Endometrium (tissue), 2 donors: ENCODE measurements around the gene RSL24D1.
"Not testable (repeated sequence)": the region's sequence is repeated elsewhere in the genome, so short reads cannot be mapped to it uniquely, and the experiment has no call there.

Experiments
- FAIRE-seq: peaks from 2 replicates; lab custom pipeline; 2012; peaks lifted over from hg19 to GRCh38; lab: Jason Lieb, UNC
- donor health status: control.
- donor health status: control.

RSL24D1 gene

DNA sequence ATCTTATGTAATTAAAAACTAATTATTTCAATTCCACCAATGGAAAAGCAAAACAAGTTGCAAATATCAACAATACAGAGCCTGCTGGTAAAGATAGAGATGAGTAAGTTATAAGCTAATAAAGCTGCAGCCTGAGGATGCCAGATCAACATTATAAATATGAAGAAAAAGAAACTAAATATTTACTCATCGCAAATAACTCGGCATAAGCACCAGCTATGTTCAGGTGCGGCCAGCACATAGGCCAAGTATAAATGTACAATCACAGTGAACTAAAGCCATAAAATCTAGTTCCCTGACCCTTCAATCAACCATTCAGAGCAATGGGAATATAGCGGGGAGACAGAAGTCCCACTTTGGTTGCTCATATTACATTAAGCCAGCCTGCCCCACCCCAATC lies 7.7 kb upstream of the RSL24D1 start:
- no peak for FAIRE-seq

DNA sequence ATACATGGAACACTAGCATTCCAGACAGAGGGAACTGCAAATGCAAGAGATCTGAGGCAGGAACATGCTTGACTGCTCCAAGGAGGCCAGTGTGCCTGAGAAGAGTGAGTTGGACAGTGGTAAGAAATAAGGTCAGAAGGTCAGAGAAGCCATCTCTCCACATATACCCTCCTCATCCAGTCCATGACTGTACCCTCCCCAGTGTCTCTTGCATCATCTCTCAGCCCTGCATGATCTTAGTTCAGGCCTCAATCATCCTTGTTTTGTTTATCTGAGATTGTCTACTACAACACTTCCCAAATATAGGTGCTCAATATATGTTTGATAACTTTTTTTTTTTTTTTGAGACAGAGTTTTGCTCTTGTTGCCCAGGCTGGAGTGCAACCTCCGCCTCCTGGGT lies 5.5 kb upstream of the RSL24D1 start:
- no peak for FAIRE-seq

DNA sequence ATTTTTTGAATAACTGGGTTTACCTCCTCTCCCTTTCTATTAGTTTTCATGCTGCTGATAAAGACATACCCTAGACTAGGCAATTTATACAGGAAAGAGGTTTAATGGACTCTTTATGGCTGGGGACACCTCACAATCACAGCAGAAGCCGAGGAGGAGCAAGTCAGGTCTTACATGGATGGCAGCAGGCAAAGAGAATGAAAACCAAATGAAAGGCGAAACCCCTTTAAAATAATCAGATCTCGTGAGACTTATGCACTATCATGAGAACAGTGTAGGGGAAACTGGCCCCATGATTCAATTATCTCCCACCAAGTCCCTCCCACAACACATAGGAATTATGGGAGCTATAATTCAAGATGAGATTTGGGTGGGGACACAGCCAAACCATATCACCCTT lies 2.0 kb upstream of the RSL24D1 start:
- no peak for FAIRE-seq

DNA sequence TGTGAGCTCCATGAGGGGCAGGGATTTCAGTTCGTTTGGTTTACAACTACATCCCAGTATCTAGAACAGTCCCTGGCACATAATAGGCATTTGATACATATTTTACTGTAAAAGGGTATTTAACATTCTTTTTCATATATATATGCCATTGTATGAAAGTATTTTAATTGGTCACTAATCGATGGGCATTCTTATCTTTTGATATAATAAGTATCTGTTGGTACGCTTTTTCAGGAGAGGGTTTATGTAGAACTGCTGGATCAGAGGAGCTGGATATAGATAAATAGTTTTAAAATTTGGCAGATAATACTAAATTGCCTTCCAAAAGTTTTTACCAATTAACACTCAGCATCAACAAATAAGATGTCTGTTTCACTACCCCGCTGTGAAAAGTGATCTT lies 978 bp upstream of the RSL24D1 start:
- FAIRE-seq = no peak

DNA sequence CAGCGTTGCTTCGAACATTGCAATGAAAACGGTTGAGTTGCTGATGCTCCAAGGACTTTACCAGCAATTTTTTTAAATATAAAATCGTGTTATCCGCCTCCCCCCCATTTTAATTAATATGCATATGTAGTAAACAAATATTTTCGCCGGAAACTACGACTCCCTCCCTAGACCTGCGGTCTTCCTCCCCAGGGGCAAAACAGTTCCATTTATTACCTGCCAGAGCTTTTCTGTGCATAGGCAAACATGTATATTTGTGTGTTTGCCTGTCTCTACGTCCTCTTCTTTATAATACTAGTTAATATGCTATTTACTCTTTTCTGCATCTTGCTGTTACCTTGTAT lies 593 bp upstream of the RSL24D1 start:
- FAIRE-seq = no peak

DNA sequence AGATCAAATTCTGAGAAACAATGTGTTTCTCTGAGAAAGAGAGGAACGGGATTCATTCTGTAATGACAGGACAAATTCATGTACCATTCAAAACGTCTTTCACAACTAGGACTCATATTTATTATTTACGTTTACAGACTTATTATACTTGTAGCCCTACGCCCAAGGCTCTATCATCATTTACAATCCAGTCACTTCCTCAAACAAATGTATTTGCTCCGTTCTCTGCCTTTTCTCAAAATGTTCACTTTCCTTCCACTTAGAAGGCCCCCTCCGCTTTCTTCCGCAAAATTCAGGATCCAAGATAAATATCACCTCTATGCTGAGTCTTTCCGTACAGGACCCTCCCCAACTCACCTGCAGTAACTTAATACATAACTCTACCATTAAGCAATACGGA lies 745 bp downstream of the RSL24D1 start:
- no peak for FAIRE-seq

DNA sequence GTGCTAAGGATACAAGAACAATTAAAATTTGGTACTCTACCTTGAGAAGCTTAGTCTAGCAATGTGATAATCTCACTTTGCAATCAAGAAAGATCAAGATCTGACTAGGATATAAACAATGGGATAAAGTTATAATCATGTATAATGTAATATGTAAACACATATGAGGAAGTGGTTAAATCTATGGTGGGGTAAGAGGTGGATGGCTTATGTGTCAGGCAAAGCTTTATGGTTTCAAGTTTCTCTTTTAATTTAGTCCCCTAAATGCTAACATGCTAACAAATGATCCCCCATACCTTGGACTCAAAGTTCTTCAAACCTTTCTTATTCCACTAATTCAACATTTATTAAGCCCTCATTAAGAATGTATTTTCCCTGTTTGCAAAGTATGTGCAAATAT lies 2.5 kb downstream of the RSL24D1 start:
- no peak for FAIRE-seq

DNA sequence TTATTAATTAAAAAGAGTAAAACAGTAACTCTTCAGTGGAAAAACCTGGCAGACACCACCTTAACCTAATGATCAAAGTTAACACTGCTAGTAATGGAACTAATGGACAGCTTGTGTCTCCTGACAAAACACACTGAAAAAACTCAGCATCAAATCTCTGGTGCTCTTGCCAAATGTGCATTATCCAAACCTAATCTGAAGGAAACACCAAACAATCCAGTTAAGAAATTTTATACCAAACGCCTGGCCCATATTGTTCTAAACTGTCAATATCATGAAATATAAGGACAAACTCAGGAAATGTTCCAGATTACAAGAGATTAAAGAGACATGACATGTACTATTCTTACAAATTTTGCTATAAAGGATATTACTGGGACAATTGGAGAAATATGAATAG lies 10.4 kb downstream of the RSL24D1 start:
- no peak for FAIRE-seq

DNA sequence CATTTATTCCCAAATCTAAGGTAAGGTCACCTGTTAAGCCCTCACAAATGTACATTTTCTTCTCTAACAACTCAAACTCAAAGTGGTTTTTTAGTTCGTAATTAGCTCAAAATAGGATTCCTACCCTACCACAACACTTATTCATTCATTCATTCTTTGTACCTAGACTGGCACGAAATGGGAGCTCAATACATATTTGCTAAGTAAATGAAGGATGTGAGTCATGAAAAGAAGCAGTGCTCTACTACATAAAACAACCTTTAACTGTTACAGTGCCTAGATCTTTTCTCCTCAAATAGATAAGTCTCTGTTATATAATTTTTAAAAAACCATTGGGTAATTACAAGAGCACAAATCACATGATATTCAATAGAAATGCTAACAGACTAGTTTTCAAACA lies 13.1 kb downstream of the RSL24D1 start:
- no peak for FAIRE-seq

DNA sequence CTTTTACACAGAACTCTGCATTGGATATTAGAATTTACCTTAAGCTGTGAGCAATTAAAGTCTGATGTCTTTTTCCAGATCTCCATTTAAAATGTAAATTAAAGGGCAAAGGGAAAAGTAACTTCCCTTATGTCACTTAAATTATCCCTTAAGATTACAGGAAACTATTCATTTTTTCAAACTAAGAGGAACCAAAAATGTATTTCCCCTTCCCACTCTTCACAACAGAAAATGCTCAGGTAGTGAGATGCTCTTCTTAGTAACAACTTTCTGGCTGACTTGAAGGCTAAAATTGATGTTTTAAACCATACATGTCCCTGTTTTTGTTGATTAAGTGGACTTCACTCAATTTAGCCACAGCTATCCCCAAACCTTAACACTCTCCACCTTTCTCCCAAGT lies 17.6 kb downstream of the RSL24D1 start:
- FAIRE-seq = no peak

DNA sequence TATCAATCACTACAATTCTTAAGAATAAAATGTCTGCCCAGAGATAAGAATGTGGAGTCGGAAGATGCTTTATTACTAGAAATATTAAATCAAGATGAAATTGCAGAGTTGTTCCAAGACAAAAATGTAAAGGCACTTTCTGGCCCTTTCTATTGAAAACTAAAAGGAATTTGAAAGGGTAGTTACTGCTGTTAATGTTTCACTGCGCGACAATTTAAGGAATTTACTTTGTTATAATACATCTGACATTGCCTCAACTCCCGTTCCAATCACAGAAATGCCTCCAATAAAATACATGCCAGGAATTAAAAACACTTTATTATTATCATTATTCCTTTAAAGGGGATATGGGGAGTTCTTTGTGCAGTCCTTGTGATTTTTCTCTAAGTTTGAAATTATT lies 26.4 kb downstream of the RSL24D1 start:
- FAIRE-seq = no peak

DNA sequence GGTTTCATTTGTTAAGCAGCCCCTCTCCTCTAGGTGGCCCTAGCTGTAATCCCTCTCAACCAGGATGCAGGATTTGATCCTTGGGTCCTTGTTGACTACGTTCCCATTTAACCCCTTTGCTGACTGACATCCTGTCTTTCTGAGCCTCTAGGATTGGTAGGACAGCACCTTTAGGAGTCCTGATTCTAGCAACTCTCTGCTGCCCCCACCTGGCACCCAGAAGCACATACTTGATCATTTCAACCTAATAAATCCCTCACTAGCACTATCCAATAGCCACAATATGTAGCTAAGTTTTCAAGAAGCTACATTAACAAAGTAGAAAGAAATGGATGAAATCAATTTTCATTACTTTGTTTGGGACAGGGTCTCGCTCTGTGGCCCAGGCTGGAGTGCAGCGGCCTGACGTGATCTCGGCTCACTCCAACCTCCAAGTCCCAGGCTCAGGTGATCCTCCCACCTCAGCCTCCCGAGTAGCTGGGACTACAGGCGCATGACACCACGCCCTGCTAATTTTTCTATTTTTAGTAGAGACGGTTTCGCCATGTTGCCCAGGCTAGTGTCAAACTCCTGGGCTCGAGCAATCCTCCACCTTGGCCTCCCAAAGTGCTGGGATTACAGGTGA lies 28.3 kb downstream of the RSL24D1 start:
- no peak for FAIRE-seq

DNA sequence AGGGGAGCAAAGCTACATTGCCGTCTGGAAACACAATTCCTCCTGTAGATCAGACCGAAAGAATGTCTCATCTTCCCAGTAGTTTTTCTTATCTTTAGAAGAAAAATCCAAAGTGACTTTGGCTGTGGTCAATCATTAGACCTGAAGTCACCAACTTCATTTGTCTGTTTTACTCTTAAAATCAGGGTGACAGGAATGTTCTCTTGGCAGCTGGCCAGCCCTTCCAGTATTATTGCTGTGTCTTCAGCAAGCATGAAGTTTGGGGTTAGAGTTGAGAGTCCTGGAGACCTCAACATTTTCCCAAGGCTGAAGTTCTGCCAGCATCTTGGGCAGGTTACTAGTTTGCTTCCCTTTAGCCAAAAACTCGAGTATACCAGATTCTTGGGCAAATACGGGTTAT lies 32.5 kb downstream of the RSL24D1 start:
- FAIRE-seq = no peak

DNA sequence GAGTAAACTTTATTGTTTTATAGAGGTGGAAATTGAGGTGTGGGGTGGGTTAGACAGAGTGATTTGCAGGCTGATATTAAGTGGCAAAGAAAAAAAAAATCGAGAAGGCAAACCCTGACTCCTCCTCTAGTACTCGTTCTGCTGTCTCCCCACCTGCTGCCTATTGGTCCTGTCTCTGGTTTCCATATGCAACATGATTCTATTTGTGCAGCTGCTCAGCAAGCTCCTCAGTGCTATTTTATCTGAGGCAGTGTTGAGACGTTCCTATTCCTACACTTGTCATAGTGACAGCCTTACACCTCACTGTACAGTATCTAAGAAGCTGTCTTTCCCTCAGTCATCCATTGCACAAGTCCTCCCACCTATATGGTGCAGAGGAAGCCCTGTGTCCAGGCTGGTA lies 45.1 kb downstream of the RSL24D1 start:
- no peak for FAIRE-seq

DNA sequence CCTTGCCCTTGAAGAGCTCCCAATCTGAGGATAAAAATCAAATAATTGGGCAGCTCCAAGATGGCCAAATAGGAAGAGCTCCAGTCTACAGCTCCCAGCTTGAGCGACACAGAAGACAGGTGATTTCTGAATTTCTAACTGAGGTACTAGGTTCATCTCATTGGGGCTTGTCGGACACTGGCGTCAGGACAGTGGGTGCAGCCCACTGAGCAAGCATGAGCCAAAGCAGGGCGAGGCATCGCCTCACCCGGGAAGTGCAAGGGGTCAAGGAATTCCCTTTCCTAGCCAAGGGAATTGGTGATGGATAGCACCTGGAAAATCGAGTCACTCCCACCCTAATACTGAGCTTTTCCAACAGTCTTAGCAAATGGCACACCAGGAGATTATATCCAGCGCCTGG lies 53.6 kb downstream of the RSL24D1 start:
- FAIRE-seq = not testable (repeated sequence)

DNA sequence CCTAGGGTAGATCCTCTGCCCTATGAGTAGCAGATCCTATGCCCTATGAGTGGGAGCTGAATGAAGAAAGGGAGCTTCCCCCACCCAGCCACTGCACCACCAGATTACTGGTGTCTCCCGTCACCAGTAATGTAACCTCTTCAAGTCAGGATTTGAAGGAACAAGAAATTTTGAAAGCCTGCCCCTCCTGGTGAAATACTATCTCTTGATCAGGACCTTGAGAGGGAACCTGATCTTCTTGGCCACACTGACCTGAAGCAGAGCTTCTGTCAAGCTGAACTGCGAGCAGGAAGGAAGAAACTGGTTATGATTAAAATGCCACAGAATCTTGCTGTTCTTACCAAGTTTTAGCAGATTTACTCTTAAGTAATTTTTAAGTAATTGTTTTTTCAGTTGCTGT lies 62.8 kb downstream of the RSL24D1 start:
- FAIRE-seq = no peak

DNA sequence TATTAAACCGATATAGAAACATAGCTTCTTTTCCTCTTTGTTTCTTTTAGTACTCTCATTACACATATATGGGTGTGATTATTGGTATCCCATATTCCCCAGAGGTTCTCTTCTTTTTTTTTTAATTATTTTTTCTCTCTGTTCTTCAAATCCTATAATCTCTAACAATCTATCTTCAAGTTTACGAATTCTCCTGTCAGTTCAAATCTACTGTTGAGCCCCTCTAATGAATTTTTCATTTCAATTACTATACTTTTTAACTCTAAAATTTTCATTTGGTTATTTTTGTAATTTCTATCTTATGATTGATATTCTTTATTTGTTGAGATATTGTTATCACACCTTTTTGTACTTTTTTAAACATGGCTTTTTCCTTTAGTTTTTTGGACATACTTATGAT lies 64.1 kb downstream of the RSL24D1 start:
- FAIRE-seq = no peak
